Left ventricle myocardium inferior (tissue), 1 donor: Measurements from ENCODE around the gene ASTN2. TPM values are rescaled to one million over a fixed set of nuclear protein-coding genes. Genes with fewer than 3 reads are reported as not detected.

Experiments
- DNase-seq: peaks from one replicate; pipeline ENCODE4 v3.0.0-alpha.2; 2020
- H3K27ac ChIP-seq: fragments of 200-600 bp; replicated peaks from 2 replicates; pipeline ENCODE4 v1.8.0; 2021
- H3K27me3 ChIP-seq: fragments of 200-600 bp; 2 replicates; pipeline ENCODE4 v1.8.0; 2021; ENCODE audit warnings: low read depth
- H3K36me3 ChIP-seq: fragments of 200-600 bp; 2 replicates; pipeline ENCODE4 v1.8.0; 2021
- H3K4me1 ChIP-seq: fragments of 200-600 bp; 2 replicates; pipeline ENCODE4 v1.8.0; 2021
- H3K4me3 ChIP-seq: fragments of 200-600 bp; 2 replicates; pipeline ENCODE4 v1.8.0; 2021; ENCODE audit warnings: mild to moderate bottlenecking, moderate library complexity
- H3K9me3 ChIP-seq: fragments of 200-600 bp; replicated peaks from 2 replicates; pipeline ENCODE4 v1.8.0; 2021
- CTCF ChIP-seq: fragments of 200-600 bp; IDR thresholded peaks from 2 replicates; pipeline ENCODE4 v1.8.0; 2021; ENCODE audit warnings: antibody characterized with exemption, mild to moderate bottlenecking, borderline replicate concordance
- intact Hi-C: fragments of 100-400 bp; cut with micrococcal nuclease; formaldehyde crosslinking; loops from one replicate; pipeline ENCODE4 v1.11.0; 2022
- total RNA-seq: library from RNA; stranded (reverse); fragmentation: NEBNext Ultra II Directional; extraction: Animal tissue kit (Norgen Biotek cat#: 25700); gene quantifications from one replicate; pipeline ENCODE4 v1.2.1, GENCODE V29; 2021
- donor health status: DM: no; HTN: yes; CAD: no; lungs with severe emphysema.

ASTN2 gene
- total RNA-seq, 1 donor from 2014 or later: 6.1 TPM

GRCh38 chr9:116539549-116539948, 875.3 kb downstream of the ASTN2 start:
- peaks cover 4% of the 10 kb centered on the region for H3K4me1 ChIP-seq
- H3K27me3 ChIP-seq: no peaks in the 10 kb centered on the region
- TF ChIP-seq CTCF: no peak
- H3K9me3 ChIP-seq: peaks cover 5% of the 10 kb centered on the region
- H3K27ac ChIP-seq: no peak overlapping the region
- no peak overlapping the region for H3K4me3 ChIP-seq
- intact Hi-C loops: no loop called here
- H3K36me3 ChIP-seq: no peaks in the 10 kb centered on the region
- DNase-seq: no peak

- TF ChIP-seq CTCF: no peak
- Histone ChIP-seq H3K27me3 (no peaks in the 10 kb centered on the region), H3K9me3 (peaks cover 19% of the 10 kb centered on the region), H3K27ac (no peak overlapping the region), H3K36me3 (no peaks in the 10 kb centered on the region), H3K4me3 (no peak overlapping the region), H3K4me1 (no peaks in the 10 kb centered on the region)
- no peak for DNase-seq
- intact Hi-C loops: loop anchor here (10.0 kb wide), 1 partner anchor 61 kb away; no protein-coding TSS in a partner anchor
Observed at GRCh38 chr9:116525611-116526010, 889.2 kb downstream of the ASTN2 start.

GRCh38 chr9:116524778-116525470, 889.9 kb downstream of the ASTN2 start:
- Histone ChIP-seq H3K4me1 (no peaks in the 10 kb centered on the region), H3K27ac (no peak overlapping the region), H3K9me3 (peaks cover 26% of the 10 kb centered on the region), H3K27me3 (no peaks in the 10 kb centered on the region), H3K4me3 (no peak overlapping the region), H3K36me3 (no peaks in the 10 kb centered on the region)
- DNase-seq: no peak
- intact Hi-C loops: loop anchor here (10.0 kb wide), 1 partner anchor 60 kb away; no protein-coding TSS in a partner anchor
- no peak for TF ChIP-seq CTCF

- H3K9me3 ChIP-seq: peaks cover 38% of the 10 kb centered on the region
- no peak for TF ChIP-seq CTCF
- H3K36me3 ChIP-seq: no peaks in the 10 kb centered on the region
- H3K4me3 ChIP-seq: no peak overlapping the region
- no peak for DNase-seq
- intact Hi-C loops: loop anchor here (10.0 kb wide), 1 partner anchor 55 kb away; no protein-coding TSS in a partner anchor
- no peaks in the 10 kb centered on the region for H3K27me3 ChIP-seq
- no peak overlapping the region for H3K27ac ChIP-seq
- H3K4me1 ChIP-seq: no peaks in the 10 kb centered on the region
Observed at GRCh38 chr9:116520218-116520617, 894.6 kb downstream of the ASTN2 start.

GRCh38 chr9:116516456-116516855, 898.4 kb downstream of the ASTN2 start:
- DNase-seq: no peak
- H3K4me3 ChIP-seq: no peak overlapping the region
- H3K27ac ChIP-seq: no peak overlapping the region

More at GRCh38 chr9:116516456-116516855, 898.4 kb downstream of the ASTN2 start:
- intact Hi-C loops: no loop called here
- TF ChIP-seq CTCF: no peak
- Histone ChIP-seq H3K4me1 (no peaks in the 10 kb centered on the region), H3K9me3 (peaks cover 37% of the 10 kb centered on the region), H3K27me3 (no peaks in the 10 kb centered on the region), H3K36me3 (no peaks in the 10 kb centered on the region)
